GM18951 (cell line): ENCODE measurements around the gene PLA1A.

Source experiments
- POLR2A ChIP-seq: IDR thresholded peaks from 4 replicates; pipeline ENCODE4 v1.6.1; 2011; ENCODE audit warnings: mild to moderate bottlenecking; ENCODE audit not compliant: insufficient read length, insufficient read depth; ENCODE audit errors: extremely low read depth
- in situ Hi-C: fragments of 300-500 bp; cut with MboI; formaldehyde crosslinking; loops from one replicate; pipeline ENCODE4 v1.12.0; 2022; ENCODE audit warnings: low sequenced_read_pairs, mixed read lengths, inconsistent platforms; ENCODE audit not compliant: unreplicated experiment

PLA1A gene

DNA sequence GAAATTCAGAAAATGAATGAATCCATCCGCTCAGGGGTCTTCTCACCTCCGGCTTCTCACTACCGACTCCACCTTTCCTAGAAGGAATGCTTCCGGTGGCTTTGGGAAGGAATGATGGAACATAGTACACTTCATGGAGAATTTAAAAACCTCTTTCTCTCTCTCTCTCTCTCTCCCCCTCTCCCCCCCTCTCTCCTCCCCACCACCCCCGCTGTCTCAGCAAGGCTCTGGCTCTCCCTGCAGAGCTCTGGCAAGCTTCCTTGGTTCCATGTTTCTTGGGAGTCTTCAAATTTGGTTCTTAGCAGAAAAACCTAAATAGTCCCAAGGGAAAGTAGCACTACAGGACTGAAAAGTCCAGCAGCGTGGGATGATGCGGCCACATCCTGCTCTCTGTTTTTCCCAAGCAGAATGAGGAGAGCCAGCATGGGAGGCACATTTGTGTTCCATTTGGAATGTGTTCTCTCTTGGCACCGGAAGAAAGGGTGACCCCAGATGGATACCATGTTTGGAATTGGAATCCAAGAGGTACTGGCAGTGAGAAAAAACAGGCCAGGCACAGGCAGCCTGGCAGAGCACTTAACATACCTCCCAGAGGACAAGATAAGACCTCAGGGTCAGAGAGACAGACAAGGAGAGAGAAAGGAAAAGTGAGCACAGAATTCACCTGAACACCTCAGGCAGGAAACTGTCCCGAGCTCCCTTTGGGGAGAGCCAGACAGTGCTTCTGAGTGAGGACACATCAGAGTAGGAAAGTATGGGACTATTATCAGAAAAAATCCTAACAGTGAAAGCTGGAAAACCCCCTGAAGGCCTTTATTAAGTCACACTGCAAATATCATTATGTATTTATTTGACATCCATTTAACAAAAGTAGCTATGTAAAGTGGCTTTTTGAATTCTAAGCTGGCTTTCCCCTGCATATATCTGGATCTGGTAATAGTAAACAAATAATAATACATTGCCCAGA is 63.1 kb downstream of the PLA1A start, which contains the start of gene POPDC2:
Gene POPDC2 (minus strand): TSS at position 116 of the 967 bp plus-strand sequence. CDS start 166 bp downstream, outside the sequence.
- no peak for TF ChIP-seq POLR2A
- in situ Hi-C loops = no loop called here

DNA sequence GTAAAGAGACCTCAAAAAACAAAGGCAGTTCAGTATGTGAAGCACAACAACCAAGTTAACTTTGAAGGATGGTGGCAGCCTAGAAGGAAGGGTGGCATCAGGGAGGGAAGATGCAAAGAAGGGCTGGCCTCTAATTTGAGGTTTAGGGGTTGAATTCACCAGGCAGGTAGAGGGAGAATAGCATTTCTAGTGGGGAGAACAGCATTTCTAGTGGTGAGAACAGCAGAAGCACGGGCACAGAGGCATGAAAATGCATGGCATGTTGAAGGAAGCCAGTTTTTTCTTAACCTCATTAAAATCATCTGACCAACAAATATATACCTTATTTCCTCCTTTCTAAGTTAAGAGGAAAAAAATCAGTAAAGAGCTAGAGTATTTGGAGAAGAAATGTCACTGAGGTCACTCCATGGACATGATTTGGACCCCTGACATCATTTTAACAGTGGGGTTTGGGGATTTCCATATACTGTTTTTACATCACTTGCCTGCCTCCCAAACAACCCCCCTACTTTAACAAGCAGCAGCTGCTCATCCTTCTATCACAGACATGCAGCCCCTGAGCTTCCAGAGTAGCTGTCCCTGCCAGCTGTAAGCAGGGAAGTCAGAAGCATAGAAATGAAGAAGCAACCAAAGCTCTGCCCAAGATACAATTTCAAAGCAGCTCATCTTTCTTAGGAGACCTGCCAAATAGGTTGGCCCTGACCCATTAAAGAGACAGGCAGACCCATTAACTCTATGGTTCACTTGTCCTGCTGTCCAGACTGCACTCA is 65.1 kb downstream of the PLA1A start:
- no peak for TF ChIP-seq POLR2A
- in situ Hi-C loops = no loop called here

DNA sequence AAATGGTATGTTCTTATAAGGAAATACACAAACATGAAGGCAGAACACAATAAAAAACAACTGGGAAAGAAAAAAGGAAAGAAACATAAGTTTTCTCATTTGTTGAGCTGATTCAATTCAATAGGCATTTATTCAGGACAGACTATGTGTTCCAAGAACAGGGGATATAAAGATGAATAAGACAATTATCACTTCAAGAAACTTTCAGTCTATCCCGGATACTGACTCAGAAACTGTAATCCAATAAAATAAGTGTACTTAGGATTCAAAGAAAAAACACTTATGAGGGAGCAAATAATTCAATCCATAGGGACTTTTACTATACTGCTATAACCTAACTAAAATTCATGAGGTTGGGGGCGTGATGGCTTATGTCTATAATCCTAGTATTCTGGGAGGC is 66.2 kb downstream of the PLA1A start:
- no peak for TF ChIP-seq POLR2A
- in situ Hi-C loops = no loop called here

DNA sequence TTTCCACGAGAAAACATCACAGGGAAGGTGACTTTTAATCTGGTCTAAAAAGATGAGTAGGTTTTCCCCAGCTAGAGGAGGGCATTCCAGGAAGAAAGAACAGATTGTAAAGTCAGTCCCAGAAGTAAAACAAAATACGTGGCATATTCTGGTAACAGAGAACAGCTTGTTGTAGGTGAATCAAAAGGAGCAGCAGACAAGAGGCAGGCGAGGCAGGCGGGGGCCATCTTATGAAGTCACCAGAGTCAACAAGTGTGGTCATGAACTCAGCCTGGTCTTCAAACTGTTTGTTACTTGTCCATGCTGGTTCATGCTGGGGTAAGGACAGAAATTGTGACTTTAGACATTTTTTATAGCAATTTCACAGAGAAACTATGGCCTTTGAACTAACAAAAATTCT is 66.7 kb downstream of the PLA1A start:
- TF ChIP-seq POLR2A = no peak
- in situ Hi-C loops = no loop called here

DNA sequence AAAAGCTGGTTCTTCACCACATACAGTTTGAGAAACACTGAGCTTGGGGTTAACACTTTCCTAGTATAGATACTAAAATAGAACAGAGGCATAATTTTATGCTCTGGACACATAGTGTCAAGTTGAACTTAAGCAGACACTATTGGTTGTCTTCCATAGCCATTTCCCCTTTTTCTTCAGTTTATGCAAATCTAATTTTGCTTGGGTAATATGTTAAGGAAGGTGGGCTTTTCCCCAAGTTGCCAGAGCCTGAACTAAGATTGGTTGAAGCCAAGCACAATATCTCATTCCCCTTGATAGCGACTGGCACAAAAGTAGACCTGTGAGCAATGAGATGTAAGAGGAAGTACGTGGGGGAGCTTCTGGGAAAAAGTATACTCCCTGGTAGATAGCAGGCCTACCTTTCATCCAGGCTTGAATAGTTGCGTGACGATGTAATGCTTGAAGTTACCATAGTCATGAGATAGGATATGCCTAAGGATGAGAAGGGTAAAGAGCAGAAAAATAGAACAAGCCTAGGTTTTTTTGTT is 67.2 kb downstream of the PLA1A start:
- no peak for TF ChIP-seq POLR2A

DNA sequence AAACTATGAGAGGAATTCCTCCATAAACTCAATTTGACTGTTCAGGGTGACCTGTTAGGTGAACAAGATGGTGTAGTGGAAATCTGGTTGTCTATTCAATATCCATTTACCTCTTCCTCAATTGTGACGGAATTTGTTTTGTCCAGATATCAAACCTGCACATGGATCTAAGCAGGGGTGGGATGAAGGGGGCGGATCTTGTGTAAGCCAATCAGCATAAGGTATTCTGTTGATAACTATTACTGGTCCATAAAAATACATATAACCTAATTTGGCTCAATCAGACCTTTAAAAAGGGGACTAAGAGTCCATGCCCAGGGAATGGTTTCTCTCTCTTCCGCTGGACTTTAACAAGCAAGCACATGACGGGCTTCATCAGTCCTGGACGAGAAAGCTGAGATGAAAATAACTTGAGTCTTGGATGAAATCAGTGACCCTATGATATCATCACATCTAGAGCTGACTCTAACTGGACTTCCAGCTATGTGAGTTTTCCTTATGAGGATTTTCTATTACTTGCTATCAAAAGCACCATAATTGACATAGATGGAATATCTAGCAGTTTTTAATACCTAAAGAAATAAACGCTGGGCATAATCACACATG is 68.4 kb downstream of the PLA1A start:
- peak; percentile 13 for TF ChIP-seq POLR2A
- in situ Hi-C loops = no loop called here

More for the DNA sequence above, 67.2 kb downstream of the PLA1A start:
- in situ Hi-C loops = no loop called here

DNA sequence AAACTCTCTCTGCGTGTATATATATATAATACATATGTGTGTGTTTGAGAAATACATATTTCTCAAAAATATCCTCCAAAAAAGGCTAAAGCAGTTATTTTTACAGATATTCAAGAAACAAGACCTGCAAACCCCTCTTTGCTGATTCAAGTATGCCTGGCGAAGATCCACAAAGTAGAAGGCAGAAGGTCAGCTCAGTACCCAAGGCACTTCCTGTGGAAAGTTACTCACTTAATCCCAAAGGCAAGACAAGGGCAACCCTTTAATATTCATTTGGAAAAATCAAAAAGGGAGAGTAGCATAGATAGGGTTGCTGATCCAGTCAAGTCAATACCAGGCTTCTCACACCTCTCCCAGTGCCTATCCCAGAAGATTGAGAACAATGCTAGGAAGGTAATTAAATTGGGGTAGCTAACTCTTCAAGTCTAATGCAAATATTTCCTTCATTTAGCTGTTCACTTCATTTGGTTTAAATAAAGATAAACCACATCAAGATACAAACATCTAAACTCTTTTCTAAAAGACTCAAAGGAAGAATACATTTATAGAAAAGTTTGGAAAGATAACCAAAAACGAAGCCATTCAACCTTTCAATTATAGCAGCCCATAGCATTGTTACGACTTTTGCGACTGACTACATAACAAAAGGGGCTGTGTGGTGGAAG is 72.4 kb downstream of the PLA1A start:
- TF ChIP-seq POLR2A = no peak
- in situ Hi-C loops = no loop called here

DNA sequence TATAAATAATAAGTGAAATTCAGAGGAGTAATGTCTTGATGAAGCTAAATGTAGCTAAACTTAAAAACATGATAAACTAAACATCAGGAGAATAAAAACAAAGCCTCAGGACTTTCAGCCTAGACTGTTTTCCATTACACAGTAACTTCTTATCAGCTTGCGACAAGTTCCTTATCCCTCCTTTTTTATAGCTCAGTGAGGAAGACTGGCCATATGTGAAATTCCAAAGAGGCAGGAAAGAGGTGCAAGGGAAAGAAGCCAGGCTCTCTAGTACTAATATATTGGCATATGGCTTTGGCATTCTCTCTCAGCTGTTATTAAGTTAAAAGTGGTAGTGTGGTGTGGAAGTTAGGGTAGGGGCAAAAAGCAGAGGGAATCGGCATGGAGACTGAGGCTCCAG is 75.1 kb downstream of the PLA1A start:
- in situ Hi-C loops = no loop called here
- no peak for TF ChIP-seq POLR2A

DNA sequence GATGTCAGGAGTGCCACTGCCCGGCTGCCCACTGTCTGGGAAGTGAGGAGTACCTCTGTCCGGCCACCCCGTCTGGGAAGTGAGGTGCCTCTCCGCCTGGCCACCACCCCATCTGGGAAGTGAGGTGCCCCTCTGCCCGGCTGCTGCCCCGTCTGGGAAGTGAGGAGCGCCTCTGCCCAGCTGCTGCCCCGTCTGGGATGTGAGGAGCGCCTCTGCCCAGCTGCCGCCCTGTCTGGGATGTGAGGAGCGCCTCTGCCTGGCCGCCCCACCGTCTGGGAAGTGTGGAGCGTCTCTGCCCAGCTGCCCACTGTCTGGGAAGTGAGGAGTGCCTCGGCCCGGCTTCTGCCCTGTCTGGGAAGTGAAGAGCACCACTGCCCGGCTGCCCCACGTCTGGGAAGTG is 76.2 kb downstream of the PLA1A start:
- TF ChIP-seq POLR2A = no peak
- in situ Hi-C loops = no loop called here

DNA sequence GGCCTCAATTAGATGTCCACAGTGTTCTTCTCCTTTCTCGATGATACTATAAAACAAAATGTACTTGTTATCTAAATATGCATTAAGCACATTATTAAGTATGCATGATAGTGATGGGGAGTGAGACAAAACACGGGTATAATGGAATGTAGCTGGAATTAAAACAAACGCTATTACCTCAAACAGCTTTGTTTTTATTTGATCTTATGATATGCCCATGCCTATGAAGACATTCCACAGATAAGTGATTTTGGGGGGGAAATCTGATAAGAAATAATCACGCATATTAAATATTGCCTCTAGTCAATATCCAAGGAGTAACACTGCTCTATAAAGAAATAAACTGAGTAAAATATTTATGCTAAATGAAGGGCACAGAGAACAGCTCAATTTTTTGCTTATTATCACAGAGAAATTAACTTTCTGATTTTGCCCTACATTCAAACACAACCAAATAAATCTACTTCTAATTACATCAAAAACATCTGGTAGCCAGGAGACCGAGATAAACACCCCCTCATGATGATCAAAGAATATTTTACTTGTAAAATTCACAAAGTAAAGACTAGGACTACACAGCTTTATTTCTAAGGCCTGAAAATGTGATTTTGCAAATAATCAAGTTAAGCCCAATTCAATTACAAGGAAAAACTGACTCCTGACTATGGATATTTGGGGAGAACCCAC is 77.6 kb downstream of the PLA1A start:
- no peak for TF ChIP-seq POLR2A
- in situ Hi-C loops = loop anchor here (25.0 kb wide), 3 partner anchors 388 to 788 kb away; partner anchors contain the start of genes ARHGAP31 and TEX55

DNA sequence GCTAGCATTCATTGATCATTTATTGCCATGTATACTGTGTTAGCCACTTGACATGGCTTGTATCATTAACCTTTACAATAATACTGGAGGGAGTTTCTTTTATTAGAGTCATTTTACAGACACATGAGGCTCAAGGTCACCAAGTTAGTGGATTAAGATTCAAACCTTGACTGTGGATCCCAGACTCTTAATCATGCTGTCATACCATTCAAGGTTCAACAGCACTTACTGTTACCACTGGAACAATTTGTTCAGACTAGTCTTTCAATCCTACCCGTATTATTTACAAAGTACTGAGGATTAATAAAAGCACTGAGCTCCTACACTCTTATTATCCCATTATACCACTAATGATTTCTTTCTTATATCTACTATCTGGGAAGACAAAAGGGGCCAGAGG is 78.3 kb downstream of the PLA1A start:
- in situ Hi-C loops = loop anchor here (25.0 kb wide), 3 partner anchors 389 to 789 kb away; partner anchors contain the start of genes ARHGAP31 and TEX55
- no peak for TF ChIP-seq POLR2A
